Ovary (tissue), 10 donors: ENCODE results near the gene LBHD1. TPM values are rescaled to one million over a fixed set of nuclear protein-coding genes. Genes with fewer than 3 reads are reported as not detected.

Experiments used
- DNase-seq, 5 donors: peaks; one replicate each; pipeline ENCODE4 v3.0.0-alpha.2; 2019 to 2020
- H3K27ac ChIP-seq, 2 donors: fragments of 200-600 bp; one replicate each; pipeline versions ENCODE4 v1.5.1 to v1.8.0; 2019 to 2022
- H3K27me3 ChIP-seq: fragments of 200-600 bp; one replicate; pipeline ENCODE4 v1.8.0; 2022
- H3K36me3 ChIP-seq: fragments of 200-600 bp; sonication (generic); one replicate; pipeline ENCODE4 v1.5.1; 2019
- H3K4me1 ChIP-seq: one replicate; pipeline ENCODE4 v1.8.1; 2013; ENCODE audit warnings: mild to moderate bottlenecking, moderate library complexity; ENCODE audit not compliant: insufficient read depth
- H3K4me3 ChIP-seq: fragments of 200-600 bp; sonication (generic); one replicate; pipeline ENCODE4 v1.5.1; 2017
- H3K9me3 ChIP-seq, 2 donors: fragments of 200-600 bp in 1 of 2; sonication (generic) in 1 of 2; one replicate each; pipeline versions ENCODE4 v1.5.1 to v1.8.1; 2013 to 2019; ENCODE audit warnings: mild to moderate bottlenecking in 1 of 2, moderate library complexity in 1 of 2
- EP300 ChIP-seq: sonication (generic); formaldehyde crosslinking; IDR thresholded peaks from one replicate; pipeline ENCODE4 v1.6.1; 2017; ENCODE audit warnings: antibody characterized with exemption
- POLR2A ChIP-seq: fragments of 450-650 bp; IDR thresholded peaks from one replicate; pipeline ENCODE4 v1.6.1; 2017; ENCODE audit warnings: antibody characterized with exemption, mild to moderate bottlenecking, moderate library complexity
- WGBS, 3 donors: extraction: QIAGEN DNeasy Blood & Tissue Kit in 1 of 3; methylation state at CpG; one replicate each; pipeline versions ENCODE4 v1.1.5 to v1.1.7; 2013 to 2017; 5-methylcytosine and 5-hydroxymethylcytosine counted together
- intact Hi-C, 4 donors: fragments of 100-400 bp; cut with DNase I; formaldehyde crosslinking; loops; one replicate each; pipeline versions ENCODE4 v1.11.0 to v1.15.1; 2022 to 2023
- long read RNA-seq, 3 donors: library from polyadenylated mRNA in 2 of 3; unstranded in 2 of 3; transcript quantifications; one replicate each; pipeline ENCODE4 v2.0.0 and lab custom pipeline, GENCODE V29; 2021 to 2026
- polyA plus RNA-seq, 2 donors: library from polyadenylated mRNA; stranded (reverse); fragments of 200-250 nt in 1 of 2; fragments of 350-450 nt in 1 of 2; fragmentation: Illumina TruSeq in 1 of 2; extraction: RNeasy Lipid Tissue Mini Kit (QIAGEN cat#74804) in 1 of 2; gene quantifications; one replicate each; pipeline ENCODE4 v1.2.3, GENCODE V29; 2013 to 2014
- total RNA-seq, 7 donors: library from RNA; depleted of rRNA in 2 of 7; stranded (reverse); fragments of >200 nt in 2 of 7; fragmentation: NEBNext Ultra II Directional in 3 of 7; extraction: Animal tissue kit (Norgen Biotek cat#: 25700) in 3 of 7; gene quantifications; one replicate each; pipeline versions ENCODE4 v1.1.0 to v1.2.4, GENCODE V29; 2016 to 2023
- TF ChIP-seq, protein P1 (sequence below), 3 donors: fragments of 450-650 bp in 2 of 3; fragments of 200-600 bp in 1 of 3; IDR thresholded peaks; one replicate each; pipeline versions ENCODE4 v1.5.1 to v1.8.0; 2016 to 2022; ENCODE audit warnings: antibody characterized with exemption in 3 of 3, mild to moderate bottlenecking in 1 of 3
- donor health status: DM: no; HTN: no; CAD: no; lungs with moderate emphysema.
- donor health status: DM: no; HTN: no; CAD: no.
- donor health status: Bipolar disorder and iron deficiency.
- donor health status: DM: yes; HTN: yes; CAD: no.
- donor health status: DM: no; HTN: no; CAD: no.
- donor health status: DM: yes; HTN: yes; CAD: no.

Gene LBHD1
- total RNA-seq: 1 to 10 TPM; 2.4 to 6.0 (median 4.6) TPM
- polyA plus RNA-seq: 1 to 10 TPM; 2.6 to 5.3 TPM
- long read RNA-seq, donor 1, partial matches to known transcripts: 0 of 7 reads
- long read RNA-seq, donor 1, other reads (novel, unspliced or antisense): 4 of 7 reads
- long read RNA-seq, donor 2: 0 reads
- long read RNA-seq, donor 3, partial matches to known transcripts: 4 of 7 reads
- long read RNA-seq, donor 3, other reads (novel, unspliced or antisense): 3 of 7 reads

DNA sequence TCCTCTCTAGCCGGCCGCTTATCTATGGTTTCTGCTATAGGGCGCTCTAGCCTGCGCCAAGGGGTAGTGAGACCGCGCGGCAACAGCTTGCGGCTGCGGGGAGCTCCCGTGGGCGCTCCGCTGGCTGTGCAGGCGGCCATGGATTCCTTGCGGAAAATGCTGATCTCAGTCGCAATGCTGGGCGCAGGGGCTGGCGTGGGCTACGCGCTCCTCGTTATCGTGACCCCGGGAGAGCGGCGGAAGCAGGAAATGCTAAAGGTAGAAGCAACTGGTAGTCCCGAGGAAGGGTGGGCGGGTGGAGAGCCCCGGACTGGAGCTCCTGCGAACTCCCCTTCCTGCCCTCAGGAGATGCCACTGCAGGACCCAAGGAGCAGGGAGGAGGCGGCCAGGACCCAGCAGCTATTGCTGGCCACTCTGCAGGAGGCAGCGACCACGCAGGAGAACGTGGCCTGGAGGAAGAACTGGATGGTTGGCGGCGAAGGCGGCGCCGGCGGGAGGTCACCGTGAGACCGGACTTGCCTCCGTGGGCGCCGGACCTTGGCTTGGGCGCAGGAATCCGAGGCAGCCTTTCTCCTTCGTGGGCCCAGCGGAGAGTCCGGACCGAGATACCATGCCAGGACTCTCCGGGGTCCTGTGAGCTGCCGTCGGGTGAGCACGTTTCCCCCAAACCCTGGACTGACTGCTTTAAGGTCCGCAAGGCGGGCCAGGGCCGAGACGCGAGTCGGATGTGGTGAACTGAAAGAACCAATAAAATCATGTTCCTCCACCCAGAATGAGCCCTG, at the start of gene LBHD1, which contains the start of gene UQCC3:
LBHD1 (minus strand) TSS at position 660 of the 782 bp plus-strand sequence. CDS start 2,236 bp downstream, outside the sequence.
UQCC3 (plus strand) TSS at position 66 of the 782 bp plus-strand sequence; CDS start at position 139, 73 bp downstream.
- Histone ChIP-seq H3K9me3 (no peaks in the 10 kb centered on the region), H3K36me3 (no peaks in the 10 kb centered on the region), H3K4me3 (peak within 1 kb of the TSS; percentile 83), H3K27me3 (no peaks in the 10 kb centered on the region), H3K27ac (peak within 1 kb of the TSS; percentile 44 to 82), H3K4me1 (peaks cover 9% of the 10 kb centered on the region)
- DNase-seq: peak; percentile 75 to 85 (median 78)
- TF ChIP-seq, protein P1, sequence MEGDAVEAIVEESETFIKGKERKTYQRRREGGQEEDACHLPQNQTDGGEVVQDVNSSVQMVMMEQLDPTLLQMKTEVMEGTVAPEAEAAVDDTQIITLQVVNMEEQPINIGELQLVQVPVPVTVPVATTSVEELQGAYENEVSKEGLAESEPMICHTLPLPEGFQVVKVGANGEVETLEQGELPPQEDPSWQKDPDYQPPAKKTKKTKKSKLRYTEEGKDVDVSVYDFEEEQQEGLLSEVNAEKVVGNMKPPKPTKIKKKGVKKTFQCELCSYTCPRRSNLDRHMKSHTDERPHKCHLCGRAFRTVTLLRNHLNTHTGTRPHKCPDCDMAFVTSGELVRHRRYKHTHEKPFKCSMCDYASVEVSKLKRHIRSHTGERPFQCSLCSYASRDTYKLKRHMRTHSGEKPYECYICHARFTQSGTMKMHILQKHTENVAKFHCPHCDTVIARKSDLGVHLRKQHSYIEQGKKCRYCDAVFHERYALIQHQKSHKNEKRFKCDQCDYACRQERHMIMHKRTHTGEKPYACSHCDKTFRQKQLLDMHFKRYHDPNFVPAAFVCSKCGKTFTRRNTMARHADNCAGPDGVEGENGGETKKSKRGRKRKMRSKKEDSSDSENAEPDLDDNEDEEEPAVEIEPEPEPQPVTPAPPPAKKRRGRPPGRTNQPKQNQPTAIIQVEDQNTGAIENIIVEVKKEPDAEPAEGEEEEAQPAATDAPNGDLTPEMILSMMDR (IDR thresholded peaks at IDR 0.05): no peak
- TF ChIP-seq EP300 (no peak), POLR2A (peak; percentile 60)
- intact Hi-C loops: loop anchor here in 2 of 4 donors (5.0 to 10.0 kb wide), 2 partner anchors 56 to 277 kb away; partner anchors contain the start of genes HNRNPUL2 (in 1 of the 2) and TTC9C (in 1 of the 2)
- WGBS, 3 donors: 0 to 2% (median 0%) methylated on average over 56 to 59 of the region's 59 CpGs

DNA sequence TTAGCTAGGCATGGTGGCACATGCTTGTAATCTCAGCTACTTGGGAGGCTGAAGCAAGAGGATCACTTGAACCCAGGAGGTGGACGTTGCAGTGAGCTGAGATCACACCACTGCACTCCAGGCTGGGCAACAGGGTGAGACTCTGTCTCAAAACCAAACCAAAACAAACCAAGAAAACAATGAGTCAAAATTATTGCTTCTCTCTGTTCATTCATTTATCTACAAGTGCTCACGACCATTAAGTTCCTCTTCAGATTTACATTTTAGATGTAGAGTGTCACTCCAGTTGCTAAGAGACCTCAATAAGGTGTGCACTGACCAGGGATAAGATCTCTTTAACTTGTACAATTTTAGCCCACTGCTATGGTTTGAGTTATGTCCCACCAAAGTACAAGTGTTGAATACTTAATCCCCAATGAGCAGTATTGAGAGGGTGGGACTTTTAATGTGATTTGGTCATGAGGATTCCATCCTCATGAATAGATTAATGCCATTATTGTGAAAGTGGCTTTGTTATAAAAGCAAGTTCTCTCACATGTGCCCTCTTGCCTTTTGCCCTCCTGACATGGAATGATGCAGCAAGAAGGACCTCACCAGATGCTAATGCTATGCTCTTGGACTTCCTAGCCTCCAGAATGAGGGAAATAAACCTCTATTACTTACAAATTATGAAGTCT, 47.4 kb upstream of the LBHD1 start:
- Histone ChIP-seq H3K9me3 (no peaks in the 10 kb centered on the region), H3K4me1 (no peaks in the 10 kb centered on the region), H3K36me3 (no peaks in the 10 kb centered on the region), H3K27me3 (no peaks in the 10 kb centered on the region), H3K27ac (no peak overlapping the region), H3K4me3 (no peak overlapping the region)
- intact Hi-C loops: no loop called here
- TF ChIP-seq EP300: no peak
- no peak for TF ChIP-seq POLR2A
- TF ChIP-seq, protein P1 (IDR thresholded peaks at IDR 0.05): no peak
- no peak for DNase-seq
- 70 to 73% (median 73%) methylated on average over 2 of the region's 2 CpGs for WGBS, 3 donors

DNA sequence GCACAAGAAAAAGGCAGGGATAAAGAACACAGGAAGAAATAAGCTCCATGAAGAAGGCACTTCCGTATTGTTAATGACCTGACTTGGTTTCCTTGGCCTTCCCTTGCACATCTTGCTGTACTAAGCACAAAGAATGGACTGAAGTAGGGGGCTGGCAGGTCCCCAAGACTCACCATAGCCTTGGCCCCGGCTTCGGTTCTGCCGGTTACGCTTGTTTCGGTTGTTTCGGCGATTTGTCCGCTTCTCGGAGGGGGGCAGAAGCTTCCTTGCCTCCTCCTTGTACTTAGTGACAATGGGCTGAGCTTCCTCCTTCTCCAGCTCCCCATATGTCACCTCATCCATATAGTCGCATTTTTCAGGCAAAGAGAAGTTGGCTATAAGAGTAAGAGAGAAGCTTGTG, 44.7 kb upstream of the LBHD1 start:
- H3K36me3 ChIP-seq: no peaks in the 10 kb centered on the region
- WGBS, 3 donors: 85 to 89% (median 86%) methylated on average over 11 of the region's 11 CpGs

DNA sequence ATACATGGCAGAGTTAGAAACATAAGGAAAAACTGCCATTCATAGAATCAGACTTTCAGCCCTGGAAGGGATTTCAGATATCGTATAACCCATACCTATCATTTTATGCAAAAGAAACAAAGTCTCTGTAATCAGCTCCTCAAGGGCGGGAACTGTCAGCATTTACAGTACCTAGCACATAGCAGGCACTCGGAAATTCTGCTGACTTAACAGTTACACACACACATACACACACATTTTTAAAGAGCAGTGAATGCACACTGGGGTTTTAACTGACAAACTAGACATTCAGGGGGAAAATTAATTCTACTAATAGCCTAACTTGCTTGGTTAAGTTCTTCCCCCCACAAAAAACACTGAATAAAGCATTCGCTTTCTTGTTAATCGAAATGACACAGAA, 44.1 kb upstream of the LBHD1 start:
- Histone ChIP-seq H3K36me3 (no peaks in the 10 kb centered on the region), H3K27ac (no peak overlapping the region), H3K9me3 (no peaks in the 10 kb centered on the region), H3K4me1 (no peaks in the 10 kb centered on the region), H3K27me3 (no peaks in the 10 kb centered on the region), H3K4me3 (no peak overlapping the region)
- intact Hi-C loops: no loop called here
- TF ChIP-seq, protein P1 (IDR thresholded peaks at IDR 0.05): no peak
- TF ChIP-seq EP300 (no peak), POLR2A (no peak)
- 83 to 86% (median 84%) methylated on average over 5 of the region's 5 CpGs for WGBS, 3 donors
- DNase-seq: no peak

More for the DNA sequence above, 44.7 kb upstream of the LBHD1 start:
- Histone ChIP-seq H3K27ac (no peak overlapping the region), H3K27me3 (no peaks in the 10 kb centered on the region), H3K4me3 (no peak overlapping the region), H3K9me3 (no peaks in the 10 kb centered on the region), H3K4me1 (no peaks in the 10 kb centered on the region)
- no peak for TF ChIP-seq EP300
- TF ChIP-seq, protein P1 (IDR thresholded peaks at IDR 0.05): no peak
- no peak for TF ChIP-seq POLR2A
- intact Hi-C loops: no loop called here
- peak in 2 of 5 donors; percentile 15 to 30 for DNase-seq
